NOMO-1 treated with dmso at 0.1 percent for 144 hours (cell line): ENCODE results near the gene FILIP1.

ENCODE experiments used
- DNase-seq: peaks from one replicate; lab custom pipeline; 2025; ENCODE audit not compliant: unreplicated experiment; lab: John Stamatoyannopoulos, UW

FILIP1 gene

GRCh38 chr6:75393806-75394205 lies 99.8 kb downstream of the FILIP1 start:
- DNase-seq, result no peak

GRCh38 chr6:75391276-75391675 lies 102.3 kb downstream of the FILIP1 start:
- no peak for DNase-seq

GRCh38 chr6:75386050-75386770 lies 107.4 kb downstream of the FILIP1 start:
- peak; percentile 0 for DNase-seq

GRCh38 chr6:75384116-75384515 lies 109.5 kb downstream of the FILIP1 start:
- no peak for DNase-seq

- no peak for DNase-seq
These were observed 111.0 kb downstream of the FILIP1 start for GRCh38 chr6:75382634-75382900.

- no peak for DNase-seq
These were observed 111.5 kb downstream of the FILIP1 start for GRCh38 chr6:75381877-75382633.

GRCh38 chr6:75379536-75379935 lies 114.1 kb downstream of the FILIP1 start:
- DNase-seq, result no peak

GRCh38 chr6:75378101-75378500 lies 115.5 kb downstream of the FILIP1 start:
- DNase-seq, result no peak

GRCh38 chr6:75377386-75377785 lies 116.2 kb downstream of the FILIP1 start:
- DNase-seq, result no peak

GRCh38 chr6:75376347-75377024 lies 117.1 kb downstream of the FILIP1 start:
- DNase-seq, result no peak

- no peak for DNase-seq
These were observed 118.6 kb downstream of the FILIP1 start for GRCh38 chr6:75374961-75375400.

- DNase-seq, result no peak
These were observed 120.7 kb downstream of the FILIP1 start for GRCh38 chr6:75372884-75373283.

- DNase-seq, result no peak
These were observed 123.6 kb downstream of the FILIP1 start for GRCh38 chr6:75370011-75370410.

- DNase-seq, result no peak
These were observed 124.7 kb downstream of the FILIP1 start for GRCh38 chr6:75368864-75369402.

GRCh38 chr6:75368151-75368779 lies 125.3 kb downstream of the FILIP1 start:
- DNase-seq, result no peak

- no peak for DNase-seq
These were observed 130.3 kb downstream of the FILIP1 start for GRCh38 chr6:75363304-75363703.

- DNase-seq, result no peak
These were observed 140.0 kb downstream of the FILIP1 start for GRCh38 chr6:75353644-75354043.

- DNase-seq, result no peak
These were observed 142.0 kb downstream of the FILIP1 start for GRCh38 chr6:75351570-75351969.

GRCh38 chr6:75350808-75351207 lies 142.8 kb downstream of the FILIP1 start:
- DNase-seq, result no peak

GRCh38 chr6:75350156-75350555 lies 143.4 kb downstream of the FILIP1 start:
- no peak for DNase-seq

- DNase-seq, result no peak
These were observed 144.2 kb downstream of the FILIP1 start for GRCh38 chr6:75349262-75349984.
